ENCODE measurements around the gene NSFL1C.

GRCh38 chr20:1491281-1491840 is 24.7 kb upstream of the NSFL1C start, which contains the start of gene SIRPB2:
- TF ChIP-seq CTCF (IDR thresholded peaks at IDR 0.05) (no peak), POLR2A (IDR thresholded peaks at IDR 0.05) (no peak)
